ENCODE results near the gene HPCA.

Gene HPCA

GRCh38 chr1:32898958-32899357 lies 12.7 kb downstream of the HPCA start:
- H2BK12ac ChIP-seq (ENCODE audit: low read length) = no peak overlapping the region
- no peak overlapping the region for H2AFZ ChIP-seq (ENCODE audit: insufficient read depth, low read length, poor library complexity)
- peaks cover 27 to 28% of the 10 kb centered on the region in 2 experiments for H3K36me3 ChIP-seq (ENCODE audit: control insufficient read depth in 1 of 2, insufficient read depth in 2 of 2, low read length in 2 of 2)
- peaks cover 21% of the 10 kb centered on the region for H3K79me1 ChIP-seq (ENCODE audit: low read length)
- H2AK5ac ChIP-seq (ENCODE audit: low read length) = no peak overlapping the region
- no peak overlapping the region for H3K27ac ChIP-seq (ENCODE audit: low read depth, low read length)
- H3K27me3 ChIP-seq (ENCODE audit: insufficient read depth, low read length) = no peaks in the 10 kb centered on the region
- H3K14ac ChIP-seq (ENCODE audit: low read length) = no peak overlapping the region
- no peak overlapping the region for H3K4me3 ChIP-seq (ENCODE audit: low read depth, low read length)
- H2BK5ac ChIP-seq (ENCODE audit: low read depth, low read length, poor library complexity) = no peak overlapping the region
- no peak overlapping the region for H4K12ac ChIP-seq (ENCODE audit: low read depth, low read length)
- peaks cover 3% of the 10 kb centered on the region for H3K9me3 ChIP-seq (ENCODE audit: insufficient read depth, low read depth, low read length)
- WGBS (ENCODE audit: extremely low coverage, insufficient coverage, insufficient read length) = no CpG with 5 or more reads among the region's 3 CpGs
- no peak overlapping the region for H2BK120ac ChIP-seq (ENCODE audit: insufficient read depth, low read length, poor library complexity)
- DNase-seq = no peak
- no peak overlapping the region for H3K4ac ChIP-seq (ENCODE audit: low read depth, low read length)
- H3K9ac ChIP-seq (ENCODE audit: low read length) = no peak overlapping the region
- H4K8ac ChIP-seq (ENCODE audit: low read depth, low read length) = no peak overlapping the region
- peaks cover 36 to 50% of the 10 kb centered on the region in 2 experiments for H3K4me1 ChIP-seq (ENCODE audit: control insufficient read depth in 1 of 2, insufficient read depth in 2 of 2, low read length in 2 of 2)
- H3K23ac ChIP-seq (ENCODE audit: low read length) = no peak overlapping the region
- H3K18ac ChIP-seq (ENCODE audit: low read length) = no peak overlapping the region
- H3K4me2 ChIP-seq (ENCODE audit: low read length) = no peak overlapping the region
- H3K79me2 ChIP-seq (ENCODE audit: control insufficient read depth, insufficient read depth, low read length, poor library complexity) = peaks cover 15% of the 10 kb centered on the region
- H4K91ac ChIP-seq (ENCODE audit: low read depth, low read length) = no peak overlapping the region

GRCh38 chr1:32899586-32900296 lies 13.4 kb downstream of the HPCA start:
- H3K79me1 ChIP-seq (ENCODE audit: low read length) = peaks cover 19% of the 10 kb centered on the region
- no peak overlapping the region for H3K23ac ChIP-seq (ENCODE audit: low read length)
- H2BK120ac ChIP-seq (ENCODE audit: insufficient read depth, low read length, poor library complexity) = no peak overlapping the region
- H3K9me3 ChIP-seq (ENCODE audit: insufficient read depth, low read depth, low read length) = peaks cover 3% of the 10 kb centered on the region
- no peaks in the 10 kb centered on the region for H3K27me3 ChIP-seq (ENCODE audit: insufficient read depth, low read length)
- no peak overlapping the region for H2AK5ac ChIP-seq (ENCODE audit: low read length)
- peaks cover 23 to 26% of the 10 kb centered on the region in 2 experiments for H3K36me3 ChIP-seq (ENCODE audit: control insufficient read depth in 1 of 2, insufficient read depth in 2 of 2, low read length in 2 of 2)
- no peak overlapping the region for H2BK12ac ChIP-seq (ENCODE audit: low read length)
- no peak overlapping the region for H3K27ac ChIP-seq (ENCODE audit: low read depth, low read length)
- H2BK5ac ChIP-seq (ENCODE audit: low read depth, low read length, poor library complexity) = no peak overlapping the region
- WGBS (ENCODE audit: extremely low coverage, insufficient coverage, insufficient read length) = no CpG with 5 or more reads among the region's 7 CpGs
- peak overlapping the region; percentile 0 for H3K14ac ChIP-seq (ENCODE audit: low read length)
- H4K12ac ChIP-seq (ENCODE audit: low read depth, low read length) = no peak overlapping the region
- peak overlapping the region; percentile 5 for H3K4ac ChIP-seq (ENCODE audit: low read depth, low read length)
- peaks cover 36 to 48% of the 10 kb centered on the region in 2 experiments for H3K4me1 ChIP-seq (ENCODE audit: control insufficient read depth in 1 of 2, insufficient read depth in 2 of 2, low read length in 2 of 2)
- peak overlapping the region; percentile 3 for H4K91ac ChIP-seq (ENCODE audit: low read depth, low read length)
- no peak overlapping the region for H3K9ac ChIP-seq (ENCODE audit: low read length)
- no peak overlapping the region for H3K4me3 ChIP-seq (ENCODE audit: low read depth, low read length)
- no peak for DNase-seq
- H2AFZ ChIP-seq (ENCODE audit: insufficient read depth, low read length, poor library complexity) = no peak overlapping the region
- no peak overlapping the region for H4K8ac ChIP-seq (ENCODE audit: low read depth, low read length)
- peak overlapping the region; percentile 60 for H3K18ac ChIP-seq (ENCODE audit: low read length)
- H3K79me2 ChIP-seq (ENCODE audit: control insufficient read depth, insufficient read depth, low read length, poor library complexity) = peaks cover 15% of the 10 kb centered on the region
- H3K4me2 ChIP-seq (ENCODE audit: low read length) = peak overlapping the region; percentile 21

- Histone ChIP-seq H2BK120ac (ENCODE audit: insufficient read depth, low read length, poor library complexity) (peak overlapping the region; percentile 93), H3K79me1 (ENCODE audit: low read length) (peaks cover 19% of the 10 kb centered on the region), H3K18ac (ENCODE audit: low read length) (peak overlapping the region; percentile 56), H2AK5ac (ENCODE audit: low read length) (peak overlapping the region; percentile 88), H3K14ac (ENCODE audit: low read length) (peak overlapping the region; percentile 99), H3K36me3 (ENCODE audit: control insufficient read depth in 1 of 2, insufficient read depth in 2 of 2, low read length in 2 of 2) (peaks cover 16 to 19% of the 10 kb centered on the region in 2 experiments), H2AFZ (ENCODE audit: insufficient read depth, low read length, poor library complexity) (peak overlapping the region; percentile 86), H2BK5ac (ENCODE audit: low read depth, low read length, poor library complexity) (peak overlapping the region; percentile 92), H3K27ac (ENCODE audit: low read depth, low read length) (peak overlapping the region; percentile 27), H3K9me3 (ENCODE audit: insufficient read depth, low read depth, low read length) (peaks cover 3% of the 10 kb centered on the region), H2BK12ac (ENCODE audit: low read length) (peak overlapping the region; percentile 30), H3K4ac (ENCODE audit: low read depth, low read length) (peak overlapping the region; percentile 98), H3K23ac (ENCODE audit: low read length) (no peak overlapping the region), H3K4me3 (ENCODE audit: low read depth, low read length) (peak overlapping the region; percentile 76), H4K91ac (ENCODE audit: low read depth, low read length) (peak overlapping the region; percentile 98), H3K27me3 (ENCODE audit: insufficient read depth, low read length) (no peaks in the 10 kb centered on the region), H3K9ac (ENCODE audit: low read length) (peak overlapping the region; percentile 51), H4K12ac (ENCODE audit: low read depth, low read length) (peak overlapping the region; percentile 93), H3K4me2 (ENCODE audit: low read length) (peak overlapping the region; percentile 76), H4K8ac (ENCODE audit: low read depth, low read length) (peak overlapping the region; percentile 96), H3K4me1 (ENCODE audit: control insufficient read depth in 1 of 2, insufficient read depth in 2 of 2, low read length in 2 of 2) (peaks cover 36 to 48% of the 10 kb centered on the region in 2 experiments), H3K79me2 (ENCODE audit: control insufficient read depth, insufficient read depth, low read length, poor library complexity) (peaks cover 15% of the 10 kb centered on the region)
- whole genome bisulfite sequencing (ENCODE audit: extremely low coverage, insufficient coverage, insufficient read length) = no CpG with 5 or more reads among the region's 22 CpGs
- DNase-seq = peak in 1 of 2 donors; percentile 40
Observed at GRCh38 chr1:32900371-32900955, 14.2 kb downstream of the HPCA start.

GRCh38 chr1:32900956-32901822 lies 14.9 kb downstream of the HPCA start, which contains the start of gene TMEM54:
TSS of gene TMEM54 (minus strand) at chr1:32901389. CDS start at chr1:32901238, 151 bp downstream.
- no peaks in the 10 kb centered on the region for H3K27me3 ChIP-seq (ENCODE audit: insufficient read depth, low read length)
- H2BK120ac ChIP-seq (ENCODE audit: insufficient read depth, low read length, poor library complexity) = peak within 1 kb of the TSS; percentile 99
- H3K18ac ChIP-seq (ENCODE audit: low read length) = peak within 1 kb of the TSS; percentile 96
- H3K4me3 ChIP-seq (ENCODE audit: low read depth, low read length) = peak within 1 kb of the TSS; percentile 76
- peaks cover 19% of the 10 kb centered on the region for H3K79me1 ChIP-seq (ENCODE audit: low read length)
- H3K27ac ChIP-seq (ENCODE audit: low read depth, low read length) = peak within 1 kb of the TSS; percentile 77
- peak within 1 kb of the TSS; percentile 98 for H2AFZ ChIP-seq (ENCODE audit: insufficient read depth, low read length, poor library complexity)
- H4K91ac ChIP-seq (ENCODE audit: low read depth, low read length) = peak within 1 kb of the TSS; percentile 100
- H3K14ac ChIP-seq (ENCODE audit: low read length) = peak within 1 kb of the TSS; percentile 99
- H3K36me3 ChIP-seq (ENCODE audit: control insufficient read depth in 1 of 2, insufficient read depth in 2 of 2, low read length in 2 of 2) = peaks cover 10 to 12% of the 10 kb centered on the region in 2 experiments
- peaks cover 36 to 48% of the 10 kb centered on the region in 2 experiments for H3K4me1 ChIP-seq (ENCODE audit: control insufficient read depth in 1 of 2, insufficient read depth in 2 of 2, low read length in 2 of 2)
- H2BK5ac ChIP-seq (ENCODE audit: low read depth, low read length, poor library complexity) = peak within 1 kb of the TSS; percentile 97
- peak within 1 kb of the TSS; percentile 98 for H3K4ac ChIP-seq (ENCODE audit: low read depth, low read length)
- H2BK12ac ChIP-seq (ENCODE audit: low read length) = peak within 1 kb of the TSS; percentile 98
- peak within 1 kb of the TSS; percentile 99 for H4K8ac ChIP-seq (ENCODE audit: low read depth, low read length)
- peak within 1 kb of the TSS; percentile 93 for H4K12ac ChIP-seq (ENCODE audit: low read depth, low read length)
- peak within 1 kb of the TSS; percentile 99 for H2AK5ac ChIP-seq (ENCODE audit: low read length)
- peaks cover 15% of the 10 kb centered on the region for H3K79me2 ChIP-seq (ENCODE audit: control insufficient read depth, insufficient read depth, low read length, poor library complexity)
- H3K4me2 ChIP-seq (ENCODE audit: low read length) = peak within 1 kb of the TSS; percentile 86
- DNase-seq = peak; percentile 66 to 80
- H3K9me3 ChIP-seq (ENCODE audit: insufficient read depth, low read depth, low read length) = peaks cover 3% of the 10 kb centered on the region
- no CpG with 5 or more reads among the region's 92 CpGs for WGBS (ENCODE audit: extremely low coverage, insufficient coverage, insufficient read length)
- H3K9ac ChIP-seq (ENCODE audit: low read length) = peak within 1 kb of the TSS; percentile 51
- H3K23ac ChIP-seq (ENCODE audit: low read length) = no peak within 1 kb of the TSS
